HepG2 (cell line): ENCODE results near the gene SESN1. TPM values are rescaled to one million over a fixed set of nuclear protein-coding genes. Genes with fewer than 3 reads are reported as not detected.

Source experiments
- ATAC-seq: fragments of 200-7000 bp; cut with Tn5 transposase; 3 replicates; pipeline ENCODE4 v1.9.1; 2020; ENCODE audit warnings: mild to moderate bottlenecking, moderate library complexity
- BruUV-seq: library from RNA; stranded (reverse); fragments of 400-500 nt; replicated peaks from 2 replicates; lab custom pipeline; 2021; lab: Mats Ljungman, UMichigan
- CTCF ChIA-PET: fragments of 300-600 bp; formaldehyde crosslinking; extraction: SDS; loops from one replicate; lab custom pipeline; 2021; ENCODE audit warnings: low total read pairs, inconsistent platforms, low intra/inter-chr PET ratio; lab: Yijun Ruan, JAX
- POLR2A ChIA-PET: fragments of 350-600 bp; sonication (Branson Sonifier 250); formaldehyde crosslinking; loops from one replicate; lab custom pipeline; 2020; ENCODE audit warnings: antibody characterized with exemption, inconsistent platforms; lab: Yijun Ruan, JAX
- DNase-seq: peaks from one replicate; pipeline ENCODE4 v3.0.0-alpha.2; 2015; ENCODE audit warnings: low spot score
- FAIRE-seq: peaks from 3 replicates; lab custom pipeline; 2011; peaks lifted over from hg19 to GRCh38; lab: Jason Lieb, UNC
- H2AFZ ChIP-seq: one replicate; pipeline ENCODE4 v1.6.1; 2011; ENCODE audit warnings: low read length, inconsistent platforms
- H3K27ac ChIP-seq: fragments of 300-600 bp; 3 replicates; pipeline ENCODE4 v1.8.0; 2011; ENCODE audit warnings: mixed run types, mild to moderate bottlenecking, mixed read lengths, low read length, inconsistent platforms; ENCODE audit not compliant: insufficient read depth; ENCODE audit errors: extremely low read length
- H3K27me3 ChIP-seq, 2 experiments: fragments of 200-600 bp in 1 of 2; 2 replicates in 1 of 2; 3 replicates in 1 of 2; pipeline versions ENCODE4 v1.6.0 to v1.8.0; 2011; ENCODE audit warnings: low read length in 2 of 2, mild to moderate bottlenecking in 2 of 2, moderate library complexity in 2 of 2, inconsistent platforms in 1 of 2; ENCODE audit not compliant: insufficient read depth in 2 of 2, control insufficient read depth in 1 of 2
- H3K36me3 ChIP-seq, 2 experiments: fragments of 200-600 bp in 1 of 2; replicated peaks in 1 of 2; 2 replicates in 1 of 2; 3 replicates in 1 of 2; pipeline versions ENCODE4 v1.5.1 to v1.8.0; 2011; ENCODE audit warnings: low read length in 2 of 2, inconsistent platforms in 1 of 2; ENCODE audit not compliant: insufficient read depth in 2 of 2, control insufficient read depth in 1 of 2
- H3K4me1 ChIP-seq: 2 replicates; pipeline ENCODE4 v1.5.1; 2012; ENCODE audit warnings: low read length, inconsistent platforms; ENCODE audit not compliant: insufficient read depth
- H3K4me2 ChIP-seq: 2 replicates; pipeline ENCODE4 v1.6.0; 2011; ENCODE audit warnings: low read depth, low read length, inconsistent platforms
- H3K4me3 ChIP-seq, 3 experiments: fragments of 200-600 bp in 1 of 3; sonication (generic), shearing (Covaris generic) in 1 of 3; replicated peaks in 1 of 3; 2 replicates each; pipeline ENCODE4 v1.5.1; 2011 to 2016; ENCODE audit warnings: low read length in 3 of 3, inconsistent platforms in 2 of 3, low read depth in 2 of 3, mild to moderate bottlenecking in 2 of 3, control low read depth in 1 of 3, mixed read lengths in 1 of 3; ENCODE audit not compliant: insufficient read depth in 1 of 3
- H3K79me2 ChIP-seq: one replicate; pipeline ENCODE4 v1.6.1; 2011; ENCODE audit warnings: low read length, inconsistent platforms; ENCODE audit not compliant: insufficient read depth
- H3K9ac ChIP-seq: 2 replicates; pipeline ENCODE4 v1.6.0; 2011; ENCODE audit warnings: mild to moderate bottlenecking, low read depth, low read length, inconsistent platforms; ENCODE audit not compliant: insufficient read depth
- H3K9me3 ChIP-seq: 2 replicates; pipeline ENCODE4 v1.5.1; 2012; ENCODE audit warnings: mild to moderate bottlenecking, low read length
- H4K20me1 ChIP-seq: 2 replicates; pipeline ENCODE4 v1.6.0; 2011; ENCODE audit warnings: inconsistent platforms, mild to moderate bottlenecking, low read length, moderate library complexity; ENCODE audit not compliant: insufficient read depth
- BRCA1 ChIP-seq: sonication (generic); formaldehyde crosslinking; IDR thresholded peaks from 2 replicates; pipeline ENCODE4 v1.4.0; 2020; ENCODE audit warnings: missing genetic modification reagents
- ZNF121 ChIP-seq: sonication (generic); formaldehyde crosslinking; IDR thresholded peaks from 2 replicates; pipeline ENCODE4 v1.5.0; 2020; ENCODE audit warnings: mild to moderate bottlenecking, missing genetic modification reagents
- ZNF343 ChIP-seq: sonication (generic); formaldehyde crosslinking; IDR thresholded peaks from 2 replicates; pipeline ENCODE4 v1.4.0; 2020; ENCODE audit warnings: mild to moderate bottlenecking, missing genetic modification reagents
- WGBS: methylation state at CpG from one replicate; pipeline ENCODE4 v1.1.6; 2017; ENCODE audit warnings: low lambda C conversion rate; 5-methylcytosine and 5-hydroxymethylcytosine counted together
- in situ Hi-C: cut with HindIII; loops from 2 replicates; pipeline ENCODE4 v1.10.0; 2017; ENCODE audit warnings: low pct_unique_long_range_greater_than_20kb; ENCODE audit not compliant: extremely low pct_ligation_motif_present
- intact Hi-C: fragments of 100-400 bp; cut with micrococcal nuclease; formaldehyde crosslinking; loops from one replicate; pipeline ENCODE4 v1.10.0; 2022; ENCODE audit not compliant: unreplicated experiment
- polyA plus RNA-seq, 8 experiments: library from polyadenylated mRNA; depleted of rRNA in 3 of 8; stranded (reverse) in 7 of 8; unstranded in 1 of 8; fragments of >200 nt; fragmentation: Illumina TruSeq in 4 of 8; extraction: Trizol in 4 of 8; gene quantifications; 2 replicates each; pipeline versions ENCODE4 v1.2.1 to v1.2.3, GENCODE V29; 2011 to 2016; ENCODE audit warnings: low read depth in 4 of 8, missing spikeins in 1 of 8, mixed read lengths in 1 of 8; ENCODE audit not compliant: insufficient read depth in 1 of 8
- total RNA-seq, 5 experiments: library from RNA; depleted of rRNA; stranded (reverse); fragments of >200 nt; fragmentation: Illumina TruSeq; extraction: Trizol; gene quantifications; 2 replicates each; pipeline ENCODE4 v1.2.3, GENCODE V29; 2016; ENCODE audit warnings: low read depth in 1 of 5
- TF ChIP-seq, protein P1 (sequence below): sonication (generic); formaldehyde crosslinking; conservative IDR thresholded peaks from 2 replicates; pipeline ENCODE4 v1.4.0; 2020; ENCODE audit warnings: mild to moderate bottlenecking, missing genetic modification reagents, moderate library complexity

The SESN1 gene
- total and polyA plus RNA-seq, 2 of the 13 experiments (the other 11 are each of a cell fraction or from before 2014, with no cell fraction given) = 24.9 to 44.7 TPM

DNA sequence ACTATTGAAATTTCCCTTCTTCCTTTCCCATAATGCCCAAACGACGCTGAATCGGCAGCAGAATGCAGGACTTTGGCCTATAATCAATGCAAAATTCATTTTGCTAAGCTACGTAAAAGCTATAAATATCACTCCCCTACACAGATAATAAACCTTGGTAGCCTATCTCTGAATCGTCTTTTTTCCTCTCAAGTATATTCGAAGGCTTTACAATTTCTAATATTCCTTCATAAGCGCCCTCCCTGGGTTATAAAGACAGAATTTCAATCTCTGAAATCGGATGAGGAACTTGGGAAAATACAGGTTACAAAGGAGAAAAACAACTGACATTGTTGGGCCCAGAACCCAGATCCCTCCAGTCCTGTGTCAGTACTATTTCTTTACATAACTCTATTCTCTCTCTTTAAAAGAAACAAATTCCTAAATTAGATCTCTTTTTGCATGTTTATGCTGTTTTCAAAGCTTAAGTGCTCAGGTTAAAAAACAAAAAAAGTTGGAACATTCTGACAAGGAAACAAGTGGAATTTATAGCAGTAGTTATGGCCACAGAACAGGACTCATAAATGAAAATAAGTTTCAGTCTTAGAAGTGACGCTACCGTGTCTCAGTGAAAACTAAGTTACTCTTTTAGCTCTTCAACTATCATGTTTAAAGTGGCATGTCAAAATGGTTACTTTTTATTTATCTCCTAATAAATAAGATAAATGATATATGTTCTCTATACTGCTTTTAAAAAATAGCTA, 84.5 kb downstream of the SESN1 start:
- Histone ChIP-seq H3K36me3 (no peaks in the 10 kb centered on the region), H3K27me3 (no peaks in the 10 kb centered on the region; a peak in 2 of 5 replicates), H3K9me3 (no peaks in the 10 kb centered on the region), H3K4me3 (peak overlapping the region; percentile 74 to 98 (median 97)), H3K4me2 (peak overlapping the region; percentile 88), H3K4me1 (peaks cover 37% of the 10 kb centered on the region), H3K79me2 (peaks cover 45% of the 10 kb centered on the region), H3K9ac (peak overlapping the region; percentile 87), H2AFZ (peak overlapping the region; percentile 57), H3K27ac (peak overlapping the region; percentile 79), H4K20me1 (peaks cover 10% of the 10 kb centered on the region; the same call in 1 of the 2 replicates)
- DNase-seq (no peak), ATAC-seq (no peak), FAIRE-seq (no peak)
- intact Hi-C loops = loop anchor here (2.0 to 5.0 kb wide), 2 partner anchors 41 to 62 kb away; no protein-coding TSS in a partner anchor
- TSS peak; percentile 90 for BruUV-seq
- 8% methylated on average over 10 of the region's 10 CpGs for WGBS
- ChIA-PET CTCF (no interaction called here), POLR2A (interaction anchor here (1.3 to 2.7 kb wide), 4 partner anchors 23 to 374 kb away, joined by 4 to 18 read pairs (median 5); partner anchors contain the start of genes CEP57L1 and SESN1)
- in situ Hi-C loops = no loop called here
- TF ChIP-seq ZNF343 (no peak), BRCA1 (no peak), ZNF121 (CRISPR knock-in tag) (peak; percentile 77)
- TF ChIP-seq, protein P1, sequence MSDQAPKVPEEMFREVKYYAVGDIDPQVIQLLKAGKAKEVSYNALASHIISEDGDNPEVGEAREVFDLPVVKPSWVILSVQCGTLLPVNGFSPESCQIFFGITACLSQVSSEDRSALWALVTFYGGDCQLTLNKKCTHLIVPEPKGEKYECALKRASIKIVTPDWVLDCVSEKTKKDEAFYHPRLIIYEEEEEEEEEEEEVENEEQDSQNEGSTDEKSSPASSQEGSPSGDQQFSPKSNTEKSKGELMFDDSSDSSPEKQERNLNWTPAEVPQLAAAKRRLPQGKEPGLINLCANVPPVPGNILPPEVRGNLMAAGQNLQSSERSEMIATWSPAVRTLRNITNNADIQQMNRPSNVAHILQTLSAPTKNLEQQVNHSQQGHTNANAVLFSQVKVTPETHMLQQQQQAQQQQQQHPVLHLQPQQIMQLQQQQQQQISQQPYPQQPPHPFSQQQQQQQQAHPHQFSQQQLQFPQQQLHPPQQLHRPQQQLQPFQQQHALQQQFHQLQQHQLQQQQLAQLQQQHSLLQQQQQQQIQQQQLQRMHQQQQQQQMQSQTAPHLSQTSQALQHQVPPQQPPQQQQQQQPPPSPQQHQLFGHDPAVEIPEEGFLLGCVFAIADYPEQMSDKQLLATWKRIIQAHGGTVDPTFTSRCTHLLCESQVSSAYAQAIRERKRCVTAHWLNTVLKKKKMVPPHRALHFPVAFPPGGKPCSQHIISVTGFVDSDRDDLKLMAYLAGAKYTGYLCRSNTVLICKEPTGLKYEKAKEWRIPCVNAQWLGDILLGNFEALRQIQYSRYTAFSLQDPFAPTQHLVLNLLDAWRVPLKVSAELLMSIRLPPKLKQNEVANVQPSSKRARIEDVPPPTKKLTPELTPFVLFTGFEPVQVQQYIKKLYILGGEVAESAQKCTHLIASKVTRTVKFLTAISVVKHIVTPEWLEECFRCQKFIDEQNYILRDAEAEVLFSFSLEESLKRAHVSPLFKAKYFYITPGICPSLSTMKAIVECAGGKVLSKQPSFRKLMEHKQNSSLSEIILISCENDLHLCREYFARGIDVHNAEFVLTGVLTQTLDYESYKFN = 0 out of 2 replicates have a peak, but pooled peaks have one; percentile 2
